SJSA1 (cell line): ENCODE results near the gene FRMD4B. TPM values are rescaled to one million over a fixed set of nuclear protein-coding genes. Genes with fewer than 3 reads are reported as not detected.
A peak's percentile ranks its signal among the peaks of the same experiment; 100 is the strongest.

Experiments
- DNase-seq, 2 experiments: peaks; one replicate each; pipeline ENCODE4 v3.0.0-alpha.2; 2015 to 2020; ENCODE audit warnings: low spot score in 2 of 2, low read depth in 1 of 2
- H3K27ac ChIP-seq: fragments of 250-450 bp; sonication (Bioruptor Pico); 2 replicates; pipeline ENCODE4 v1.5.1; 2020; ENCODE audit warnings: mild to moderate bottlenecking, moderate library complexity
- H3K27me3 ChIP-seq: fragments of 250-450 bp; sonication (Bioruptor Pico); replicated peaks from 2 replicates; pipeline ENCODE4 v1.5.1; 2020; ENCODE audit warnings: mild to moderate bottlenecking, moderate library complexity
- H3K36me3 ChIP-seq: fragments of 250-450 bp; sonication (Bioruptor Pico); 2 replicates; pipeline ENCODE4 v1.5.1; 2020; ENCODE audit warnings: mild to moderate bottlenecking
- H3K4me1 ChIP-seq: fragments of 250-450 bp; sonication (Bioruptor Pico); replicated peaks from 2 replicates; pipeline ENCODE4 v1.6.1; 2021; ENCODE audit warnings: mild to moderate bottlenecking
- H3K4me3 ChIP-seq: fragments of 250-450 bp; sonication (Bioruptor Pico); 2 replicates; pipeline ENCODE4 v1.5.1; 2020; ENCODE audit warnings: mild to moderate bottlenecking
- H3K9me3 ChIP-seq: fragments of 250-450 bp; sonication (Bioruptor Pico); replicated peaks from 2 replicates; pipeline ENCODE4 v1.5.1; 2020; ENCODE audit warnings: mild to moderate bottlenecking
- total RNA-seq: library from RNA; depleted of rRNA; stranded (reverse); fragments of >200 nt; shearing (Covaris generic); gene quantifications from 2 replicates; pipeline ENCODE4 v1.2.3, GENCODE V29; 2014

FRMD4B gene
- total RNA-seq, 1 experiment from 2014 or later: 1.3 TPM

- no peaks in the 10 kb centered on the region for H3K9me3 ChIP-seq
- no peak for DNase-seq
- no peak overlapping the region for H3K4me3 ChIP-seq
- no peaks in the 10 kb centered on the region for H3K36me3 ChIP-seq
- H3K27ac ChIP-seq: no peak overlapping the region
- no peaks in the 10 kb centered on the region for H3K4me1 ChIP-seq
- H3K27me3 ChIP-seq: no peaks in the 10 kb centered on the region
Measured at GRCh38 chr3:69313251-69313650, 72.6 kb downstream of the FRMD4B start.

- no peaks in the 10 kb centered on the region for H3K9me3 ChIP-seq
- no peak for DNase-seq
- no peak overlapping the region for H3K27ac ChIP-seq
- H3K4me1 ChIP-seq: no peaks in the 10 kb centered on the region
- no peaks in the 10 kb centered on the region for H3K36me3 ChIP-seq
- no peaks in the 10 kb centered on the region for H3K27me3 ChIP-seq
- H3K4me3 ChIP-seq: no peak overlapping the region
Measured at GRCh38 chr3:69309814-69310213, 76.1 kb downstream of the FRMD4B start.

GRCh38 chr3:69306239-69307185 lies 79.4 kb downstream of the FRMD4B start:
- Histone ChIP-seq H3K4me1 (no peaks in the 10 kb centered on the region), H3K27ac (no peak overlapping the region), H3K4me3 (no peak overlapping the region)

GRCh38 chr3:69305011-69305410 lies 80.9 kb downstream of the FRMD4B start:
- Histone ChIP-seq H3K36me3 (no peaks in the 10 kb centered on the region), H3K9me3 (no peaks in the 10 kb centered on the region), H3K4me3 (no peak overlapping the region), H3K27ac (no peak overlapping the region), H3K4me1 (no peaks in the 10 kb centered on the region), H3K27me3 (no peaks in the 10 kb centered on the region)
- no peak for DNase-seq

More at GRCh38 chr3:69306239-69307185, 79.4 kb downstream of the FRMD4B start:
- no peaks in the 10 kb centered on the region for H3K27me3 ChIP-seq
- peak; percentile 35 to 47 for DNase-seq
- no peaks in the 10 kb centered on the region for H3K36me3 ChIP-seq
- no peaks in the 10 kb centered on the region for H3K9me3 ChIP-seq

- Histone ChIP-seq H3K9me3 (no peaks in the 10 kb centered on the region), H3K27ac (no peak overlapping the region), H3K36me3 (no peaks in the 10 kb centered on the region), H3K4me3 (no peak overlapping the region), H3K4me1 (no peaks in the 10 kb centered on the region), H3K27me3 (no peaks in the 10 kb centered on the region)
- DNase-seq: peak in 1 of 2 experiments; percentile 24
Measured at GRCh38 chr3:69304396-69304795, 81.5 kb downstream of the FRMD4B start.

- no peak for DNase-seq
Measured at GRCh38 chr3:69300296-69300695, 85.6 kb downstream of the FRMD4B start.

GRCh38 chr3:69299344-69299743 lies 86.5 kb downstream of the FRMD4B start:
- Histone ChIP-seq H3K27me3 (no peaks in the 10 kb centered on the region), H3K9me3 (no peaks in the 10 kb centered on the region), H3K4me3 (no peak overlapping the region), H3K36me3 (no peaks in the 10 kb centered on the region), H3K4me1 (peaks cover 2% of the 10 kb centered on the region; the same call in 1 of the 2 replicates), H3K27ac (no peak overlapping the region)
- no peak for DNase-seq

More at GRCh38 chr3:69300296-69300695, 85.6 kb downstream of the FRMD4B start:
- H3K4me3 ChIP-seq: no peak overlapping the region
- H3K27ac ChIP-seq: no peak overlapping the region
- H3K4me1 ChIP-seq: no peaks in the 10 kb centered on the region
- H3K27me3 ChIP-seq: no peaks in the 10 kb centered on the region
- H3K9me3 ChIP-seq: no peaks in the 10 kb centered on the region
- no peaks in the 10 kb centered on the region for H3K36me3 ChIP-seq

- H3K36me3 ChIP-seq: no peaks in the 10 kb centered on the region
- no peak for DNase-seq
- no peak overlapping the region for H3K27ac ChIP-seq
- H3K27me3 ChIP-seq: no peaks in the 10 kb centered on the region
- no peak overlapping the region for H3K4me3 ChIP-seq
- H3K4me1 ChIP-seq: peaks cover 8% of the 10 kb centered on the region
- H3K9me3 ChIP-seq: no peaks in the 10 kb centered on the region
Measured at GRCh38 chr3:69297501-69297900, 88.4 kb downstream of the FRMD4B start.

GRCh38 chr3:69296995-69297394 lies 88.9 kb downstream of the FRMD4B start:
- H3K9me3 ChIP-seq: no peaks in the 10 kb centered on the region
- no peak for DNase-seq
- H3K27ac ChIP-seq: no peak overlapping the region

GRCh38 chr3:69294014-69294766 lies 91.7 kb downstream of the FRMD4B start:
- H3K36me3 ChIP-seq: no peaks in the 10 kb centered on the region
- peak in 1 of 2 experiments; percentile 14 for DNase-seq
- H3K4me1 ChIP-seq: peaks cover 9% of the 10 kb centered on the region
- H3K9me3 ChIP-seq: no peaks in the 10 kb centered on the region
- no peak overlapping the region for H3K27ac ChIP-seq
- no peak overlapping the region for H3K4me3 ChIP-seq
- no peaks in the 10 kb centered on the region for H3K27me3 ChIP-seq

More at GRCh38 chr3:69296995-69297394, 88.9 kb downstream of the FRMD4B start:
- no peaks in the 10 kb centered on the region for H3K36me3 ChIP-seq
- peaks cover 8% of the 10 kb centered on the region for H3K4me1 ChIP-seq
- H3K4me3 ChIP-seq: no peak overlapping the region
- H3K27me3 ChIP-seq: no peaks in the 10 kb centered on the region

GRCh38 chr3:69292959-69293574 lies 92.8 kb downstream of the FRMD4B start:
- Histone ChIP-seq H3K4me1 (peaks cover 20% of the 10 kb centered on the region), H3K27me3 (no peaks in the 10 kb centered on the region)

GRCh38 chr3:69292185-69292584 lies 93.7 kb downstream of the FRMD4B start:
- no peaks in the 10 kb centered on the region for H3K27me3 ChIP-seq
- H3K9me3 ChIP-seq: no peaks in the 10 kb centered on the region
- H3K4me1 ChIP-seq: peaks cover 20% of the 10 kb centered on the region
- H3K27ac ChIP-seq: no peak overlapping the region
- DNase-seq: no peak
- no peaks in the 10 kb centered on the region for H3K36me3 ChIP-seq
- H3K4me3 ChIP-seq: no peak overlapping the region

More at GRCh38 chr3:69292959-69293574, 92.8 kb downstream of the FRMD4B start:
- no peak for DNase-seq
- H3K4me3 ChIP-seq: no peak overlapping the region
- H3K27ac ChIP-seq: no peak overlapping the region
- H3K9me3 ChIP-seq: no peaks in the 10 kb centered on the region
- H3K36me3 ChIP-seq: no peaks in the 10 kb centered on the region

GRCh38 chr3:69290430-69290829 lies 95.5 kb downstream of the FRMD4B start:
- DNase-seq: no peak
- Histone ChIP-seq H3K27ac (no peak overlapping the region), H3K36me3 (no peaks in the 10 kb centered on the region), H3K9me3 (no peaks in the 10 kb centered on the region), H3K27me3 (no peaks in the 10 kb centered on the region), H3K4me3 (no peak overlapping the region), H3K4me1 (peaks cover 20% of the 10 kb centered on the region)
